GM21825 (cell line): ENCODE measurements around the gene PKP4.

ENCODE experiments used
- ATAC-seq: cut with Tn5 transposase; IDR thresholded peaks from one replicate; pipeline ENCODE4 v1.9.1; 2021; ENCODE audit warnings: mild to moderate bottlenecking, moderate library complexity; ENCODE audit not compliant: unreplicated experiment

The PKP4 gene

DNA sequence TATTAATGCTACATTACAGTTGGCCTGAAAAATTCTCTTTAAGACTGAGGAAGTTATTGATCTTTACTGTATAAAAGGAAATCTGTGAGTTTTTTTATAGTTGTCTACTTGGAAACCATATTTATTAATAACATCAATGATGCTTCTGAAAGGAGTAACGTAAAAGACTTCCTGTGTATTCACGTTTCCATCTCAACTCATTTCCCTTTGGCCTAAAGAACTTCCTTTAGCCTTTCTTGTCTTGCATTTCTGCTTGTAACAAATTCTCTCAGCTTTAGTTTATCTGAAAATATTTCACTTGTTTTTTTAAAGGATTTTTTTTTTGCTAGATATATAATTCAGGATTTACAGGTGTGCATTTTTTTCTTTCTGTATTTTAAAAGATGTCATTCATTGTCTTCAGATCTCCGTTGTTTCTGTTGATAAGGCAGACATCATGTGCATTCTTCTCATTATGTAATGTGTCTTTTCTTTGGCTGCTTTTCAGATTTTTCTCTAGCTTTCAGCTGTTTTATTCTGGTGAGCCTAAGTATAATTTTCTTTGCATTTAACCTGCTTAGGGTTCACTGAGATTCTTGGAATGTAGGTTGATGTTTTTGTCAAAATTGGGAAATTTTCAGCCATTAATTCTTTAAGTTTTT, 179.3 kb downstream of the PKP4 start:
- no peak for ATAC-seq

DNA sequence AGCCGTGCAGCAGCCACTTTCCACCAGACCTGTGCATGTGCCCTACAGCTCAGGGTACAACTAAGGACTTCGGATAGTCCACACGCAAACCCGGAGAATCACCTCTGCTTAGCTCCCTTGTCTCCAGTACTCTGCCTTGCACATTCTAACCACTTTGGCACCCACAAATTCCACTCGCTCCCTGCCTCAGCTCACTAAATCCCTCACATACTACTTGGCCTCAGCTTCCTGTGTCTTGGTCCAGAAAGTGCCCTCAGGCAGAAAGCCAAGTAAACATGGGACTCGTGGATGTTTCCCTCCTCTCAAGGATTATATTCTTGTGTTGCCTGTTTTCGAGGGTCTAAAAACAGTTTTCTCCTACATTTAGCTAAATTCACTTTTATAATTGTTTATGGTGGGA, 180.6 kb downstream of the PKP4 start:
- no peak for ATAC-seq

DNA sequence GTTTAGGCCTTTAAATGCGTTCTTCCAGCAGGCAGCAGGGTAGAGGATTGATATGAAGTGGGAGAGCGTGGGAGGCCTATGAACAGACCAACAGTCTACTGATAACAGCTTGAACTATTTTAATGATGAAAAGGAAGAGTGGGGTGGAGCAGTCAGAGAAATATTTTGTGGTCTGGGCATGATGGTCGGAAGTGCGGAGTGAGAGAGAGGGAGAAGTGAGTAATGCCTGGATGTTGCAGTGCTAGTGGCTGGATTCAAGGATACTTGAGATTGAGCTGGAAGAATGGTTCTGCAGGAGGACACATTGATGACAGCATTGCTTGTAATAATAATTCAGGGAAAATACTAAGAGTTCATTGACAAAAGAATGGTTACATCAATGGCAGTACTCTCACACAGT, 187.4 kb downstream of the PKP4 start:
- no peak for ATAC-seq

DNA sequence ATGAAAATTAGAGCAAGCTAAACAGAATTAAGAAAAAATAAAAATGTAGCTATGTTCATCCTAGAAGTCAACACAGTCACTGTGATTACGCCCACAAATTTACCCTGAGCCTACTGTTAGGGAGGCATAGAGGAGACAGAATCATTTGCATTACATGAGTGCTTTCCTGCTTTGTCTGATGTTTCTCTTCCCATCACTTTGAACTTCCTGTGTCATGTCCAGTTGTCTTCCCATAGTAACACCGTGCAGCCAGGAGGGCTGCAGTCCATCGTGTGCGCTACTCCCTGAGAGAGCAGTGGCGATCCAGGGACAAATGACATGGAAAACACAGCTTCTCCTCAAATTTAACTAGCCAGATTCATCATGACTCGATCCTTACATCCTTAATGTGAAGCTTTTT, 188.5 kb downstream of the PKP4 start:
- no peak for ATAC-seq

DNA sequence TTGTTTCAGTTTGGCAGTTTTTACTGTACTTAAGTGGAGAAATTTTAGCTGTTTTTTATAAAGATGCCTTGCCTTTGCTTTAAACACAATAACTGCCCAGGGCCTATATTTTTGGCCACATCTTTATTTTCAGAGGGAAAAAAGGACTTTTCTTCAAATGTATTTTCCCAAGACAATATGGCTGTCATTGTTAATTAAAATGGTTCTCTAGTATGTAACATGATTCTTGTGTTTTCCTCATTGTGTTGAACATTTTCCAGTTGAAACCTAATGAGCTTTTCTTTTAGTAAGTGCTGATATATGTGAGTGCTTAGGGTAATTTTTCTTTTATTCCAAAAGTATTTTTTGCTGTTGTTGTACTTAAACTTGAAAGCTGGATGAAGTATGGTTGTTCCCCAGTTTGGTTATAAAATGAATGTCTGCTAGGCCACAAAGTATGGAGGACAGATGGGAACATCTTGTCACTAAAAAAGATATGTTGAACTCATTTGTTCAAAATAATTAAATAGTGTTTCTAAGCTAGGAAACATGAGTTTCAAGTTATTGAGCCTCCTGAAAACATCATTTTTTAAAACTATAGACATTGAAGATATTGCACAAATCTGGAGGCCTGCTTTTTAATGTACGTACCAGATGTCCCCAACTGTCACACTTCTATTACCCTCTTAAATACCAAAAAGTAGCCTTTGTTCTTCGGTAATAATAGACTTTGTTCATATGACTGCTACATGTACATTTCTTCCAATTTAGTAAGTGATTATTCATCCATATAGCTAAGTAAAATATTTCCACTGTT, 190.9 kb downstream of the PKP4 start:
- ATAC-seq, result no peak

DNA sequence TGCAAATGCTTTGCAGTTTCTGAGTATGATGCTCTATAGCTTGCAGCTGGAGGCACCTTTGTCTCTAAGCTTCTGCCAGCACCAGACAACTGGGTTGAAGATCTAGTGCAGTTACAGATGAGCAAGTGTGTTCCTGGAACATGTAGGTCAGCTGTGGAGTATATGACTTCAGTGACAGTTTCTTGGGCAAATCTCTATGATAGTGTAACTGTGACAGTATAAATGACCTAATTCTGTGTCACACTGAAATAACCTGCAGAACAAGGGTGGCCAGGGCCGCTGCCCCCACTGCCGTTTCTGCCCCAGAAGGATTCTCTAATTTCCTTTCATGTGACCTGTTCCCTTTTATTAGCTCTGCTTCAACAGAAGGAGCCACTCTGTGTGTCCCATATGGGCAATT, 193.1 kb downstream of the PKP4 start:
- ATAC-seq, result no peak

DNA sequence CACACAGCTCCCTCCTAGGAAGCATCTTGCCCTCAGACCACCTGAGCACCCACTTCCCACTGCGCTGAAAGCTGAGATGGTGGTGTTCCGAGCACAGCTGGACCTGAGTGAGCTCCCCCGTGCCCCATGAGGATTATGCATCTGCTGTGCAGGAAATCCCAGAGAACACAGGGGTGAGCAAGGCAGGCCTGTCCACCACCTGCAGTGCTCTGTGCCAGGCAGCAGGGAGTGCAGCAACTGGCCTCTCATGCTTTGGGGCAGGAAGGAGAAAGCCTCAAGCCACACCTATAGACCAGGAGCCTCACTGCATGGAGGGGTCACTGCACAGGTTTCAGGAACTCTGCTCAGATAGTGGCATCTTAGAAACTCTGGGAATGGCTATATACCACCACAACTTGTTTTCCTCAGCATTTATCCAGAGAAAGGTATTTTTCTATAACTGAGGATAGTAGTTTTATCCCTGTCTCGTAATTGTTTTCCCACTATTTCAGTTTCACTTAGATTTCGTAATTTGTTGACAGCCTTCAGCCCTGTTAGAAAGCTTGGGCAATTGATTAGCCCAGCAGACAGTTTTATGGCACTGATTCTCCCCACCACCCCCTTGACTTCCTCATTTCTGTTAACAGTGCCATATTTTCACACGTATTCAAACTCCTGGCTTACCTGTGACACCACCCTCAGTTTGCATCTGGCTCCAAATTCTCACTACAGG, 194.1 kb downstream of the PKP4 start:
- no peak for ATAC-seq

DNA sequence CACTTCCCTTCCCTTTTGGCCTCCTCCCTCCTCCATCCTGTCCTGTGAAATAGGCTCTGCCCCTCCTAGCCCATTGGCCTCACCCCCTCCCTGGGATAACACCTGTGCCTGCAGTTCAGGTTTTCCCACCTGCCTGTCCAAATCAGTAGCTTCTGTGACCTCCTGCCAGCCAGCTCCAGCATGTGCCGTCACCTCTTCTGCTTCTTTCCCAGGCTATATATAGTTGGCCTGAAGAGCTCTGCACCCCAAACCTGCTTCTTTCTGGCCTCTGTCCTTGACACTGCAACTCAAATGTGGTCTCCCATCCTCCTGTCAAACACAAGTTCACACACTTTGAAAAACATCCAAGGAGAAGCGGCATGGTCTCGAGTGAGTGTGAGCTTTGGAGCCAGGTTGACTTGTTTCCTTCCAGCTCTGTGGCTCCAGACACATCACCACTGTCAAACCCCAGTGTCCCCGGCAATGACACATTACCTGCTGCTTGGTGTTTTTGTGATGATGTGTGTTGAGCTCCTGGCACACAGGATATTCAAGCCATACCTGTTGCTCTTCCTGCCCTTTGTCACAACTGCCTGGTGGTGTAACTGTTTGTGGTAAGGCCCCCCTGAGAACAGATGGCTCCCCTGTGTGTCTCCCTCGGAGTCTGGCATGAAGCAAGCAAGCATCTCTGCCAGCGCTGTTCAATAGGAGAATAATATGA, 194.8 kb downstream of the PKP4 start:
- ATAC-seq, result no peak

DNA sequence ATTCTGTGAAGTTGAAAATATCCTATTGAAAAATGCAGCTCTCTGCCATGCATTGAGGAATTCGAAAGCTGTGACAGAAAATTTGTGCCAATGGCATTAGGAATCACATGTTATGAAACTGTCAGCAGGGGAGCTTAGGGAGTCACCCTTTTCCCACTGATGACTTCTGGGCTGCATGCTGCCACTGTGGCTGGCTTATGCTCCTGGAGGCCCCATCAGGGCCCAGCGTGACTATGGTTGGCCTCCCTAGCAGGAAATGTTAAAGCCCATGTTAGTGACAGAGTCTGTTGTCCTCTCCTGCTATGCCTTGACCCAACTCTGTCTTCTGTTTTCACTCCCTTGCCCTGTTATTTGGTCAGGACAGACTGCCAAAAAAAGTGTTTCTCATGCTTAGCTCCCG, 198.9 kb downstream of the PKP4 start:
- ATAC-seq, result no peak

DNA sequence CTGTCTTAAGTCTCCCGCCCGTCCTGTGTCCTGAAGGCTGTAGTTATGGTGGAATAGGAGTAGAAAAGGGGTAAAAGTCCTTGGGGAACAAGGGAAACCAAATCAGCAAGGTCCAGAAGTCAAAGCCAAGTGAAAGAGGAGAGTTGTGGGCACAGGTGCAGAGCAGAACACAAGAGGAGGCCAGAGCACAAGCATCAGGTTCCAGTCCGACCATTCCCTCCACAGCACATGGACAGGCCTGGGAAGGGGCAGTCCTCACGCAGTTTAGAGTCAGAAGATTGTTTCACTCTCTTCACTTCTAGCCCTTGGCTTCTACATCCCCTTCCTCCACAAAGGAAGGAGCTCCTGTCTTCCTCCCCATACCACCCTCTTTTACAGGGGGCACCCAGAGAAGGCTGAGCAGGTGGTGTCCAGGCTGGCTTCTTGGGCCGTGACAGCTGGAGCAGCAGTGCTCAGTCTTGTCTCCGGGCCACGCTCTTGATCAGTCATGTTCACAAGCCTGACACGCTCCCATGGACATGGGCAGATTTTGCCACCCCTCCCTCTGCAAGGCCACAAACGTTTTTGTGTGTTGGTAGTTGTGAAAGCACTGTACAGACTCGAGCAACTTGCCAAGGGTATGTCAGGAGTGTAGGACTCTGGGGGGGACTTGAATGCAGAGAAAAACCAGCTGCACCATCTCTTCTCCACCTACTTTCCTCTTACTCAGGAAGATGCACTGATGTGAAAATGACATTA, 199.9 kb downstream of the PKP4 start:
- ATAC-seq, result no peak

DNA sequence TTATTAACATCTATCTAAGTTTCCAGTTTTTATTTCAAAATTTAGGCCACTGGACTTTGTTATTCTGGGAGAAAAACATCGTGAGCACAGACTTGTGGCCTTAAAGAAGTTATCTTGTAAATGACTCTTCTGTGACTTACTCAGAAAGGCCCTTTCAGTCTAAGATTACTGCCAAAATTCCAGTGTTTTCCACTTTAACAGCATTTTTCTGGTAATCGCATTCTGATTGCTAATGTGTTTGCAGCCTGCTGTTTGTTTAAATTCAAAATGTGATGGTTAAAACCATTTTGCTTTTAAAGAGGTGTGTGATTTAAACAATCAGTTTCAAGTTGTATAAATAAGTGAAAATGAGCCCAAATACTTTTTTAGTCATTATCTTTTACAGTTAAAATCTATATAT, 201.6 kb downstream of the PKP4 start:
- ATAC-seq, result no peak

DNA sequence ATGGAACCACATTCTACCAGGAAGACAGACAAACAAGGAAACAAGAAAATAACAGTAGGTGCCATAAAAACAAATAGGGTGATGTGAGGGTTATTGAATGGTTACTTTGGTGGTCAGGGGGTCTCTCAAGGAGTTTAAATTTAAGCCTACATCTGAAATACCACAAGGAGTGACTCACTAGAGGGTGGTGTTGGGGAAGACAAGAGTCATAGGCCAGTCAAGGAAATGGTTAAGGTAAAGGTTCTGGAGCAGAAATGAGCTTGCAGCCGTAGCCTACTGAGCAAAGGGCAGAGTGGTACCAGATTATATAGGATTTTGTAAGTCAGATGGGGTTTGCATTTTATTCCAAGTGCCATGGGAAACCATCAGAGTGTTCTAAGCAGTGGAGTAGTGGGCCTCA, 202.7 kb downstream of the PKP4 start:
- no peak for ATAC-seq

DNA sequence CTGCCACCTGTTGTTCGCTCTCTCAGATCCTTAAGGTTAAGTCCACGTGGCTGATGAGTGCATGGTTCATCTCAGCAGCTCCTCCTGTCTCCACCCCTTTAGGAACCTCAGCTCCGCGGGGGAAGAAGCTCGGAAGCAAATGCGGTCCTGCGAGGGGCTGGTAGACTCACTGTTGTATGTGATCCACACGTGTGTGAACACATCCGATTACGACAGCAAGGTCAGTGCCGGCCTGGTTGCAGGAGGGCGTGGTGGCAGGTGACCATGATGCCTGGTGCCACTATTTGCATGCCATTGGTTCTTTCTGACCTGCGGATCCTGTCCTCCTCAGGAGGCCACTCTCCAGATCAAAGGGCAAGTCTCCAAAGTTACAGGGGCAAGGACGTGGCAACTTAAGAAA, 204.5 kb downstream of the PKP4 start:
- no peak for ATAC-seq

DNA sequence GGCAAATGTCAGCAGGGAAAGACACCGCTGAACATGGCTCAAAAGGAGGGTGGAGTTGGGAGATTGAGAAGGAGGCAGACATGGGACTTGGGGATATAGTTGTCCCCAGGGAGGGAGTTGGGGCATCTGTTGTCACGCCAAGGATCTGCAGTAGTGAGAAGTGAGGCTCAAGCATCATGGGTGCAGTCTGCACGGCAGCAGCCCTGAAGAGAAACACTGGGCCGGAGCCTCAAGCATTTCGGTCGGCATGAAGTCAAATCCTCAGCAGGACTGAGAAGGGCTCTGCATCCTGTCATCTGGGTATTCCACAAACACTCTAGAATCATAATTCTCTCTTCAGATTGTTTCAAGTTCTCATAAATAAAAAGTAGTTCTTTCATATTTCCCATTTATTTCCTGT, 205.7 kb downstream of the PKP4 start:
- ATAC-seq, result no peak

DNA sequence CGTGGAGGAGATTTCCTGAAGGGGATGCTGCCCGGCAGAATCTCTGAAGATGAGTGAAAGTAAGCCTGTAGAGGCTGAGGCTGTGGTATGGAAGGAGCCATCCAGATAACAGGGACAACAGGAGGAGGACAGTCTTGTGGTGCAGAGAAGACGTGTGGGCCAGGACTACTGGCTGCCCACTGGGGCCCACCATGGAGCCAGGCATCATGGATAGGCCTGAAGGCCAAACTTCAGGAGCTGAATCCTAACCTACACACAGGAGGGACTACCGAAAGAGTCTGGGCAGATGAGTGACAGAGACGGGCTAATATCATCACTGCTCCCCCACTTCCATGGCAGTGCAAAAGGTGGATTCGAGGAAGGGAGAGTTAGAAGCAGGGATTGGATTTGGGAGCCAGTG, 207.0 kb downstream of the PKP4 start:
- no peak for ATAC-seq

DNA sequence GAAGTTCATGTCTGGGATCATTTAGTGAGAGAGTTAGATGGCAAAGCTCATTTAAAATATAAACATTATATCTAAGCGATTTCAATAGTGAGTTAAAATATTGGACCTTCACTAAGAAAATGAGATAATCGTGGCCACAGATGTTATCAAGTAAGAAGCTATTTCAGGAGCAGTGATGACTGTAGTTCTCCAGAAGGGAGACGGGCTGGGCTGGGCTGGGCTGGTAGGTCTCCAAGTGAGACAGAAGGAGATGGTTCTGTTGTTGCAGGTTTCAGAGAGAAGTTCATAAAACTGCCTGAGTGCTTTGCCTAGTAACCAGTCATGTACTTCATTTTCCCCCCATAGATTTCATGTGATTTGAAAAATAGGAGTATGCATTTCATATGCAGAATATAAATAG, 208.2 kb downstream of the PKP4 start:
- ATAC-seq, result no peak

DNA sequence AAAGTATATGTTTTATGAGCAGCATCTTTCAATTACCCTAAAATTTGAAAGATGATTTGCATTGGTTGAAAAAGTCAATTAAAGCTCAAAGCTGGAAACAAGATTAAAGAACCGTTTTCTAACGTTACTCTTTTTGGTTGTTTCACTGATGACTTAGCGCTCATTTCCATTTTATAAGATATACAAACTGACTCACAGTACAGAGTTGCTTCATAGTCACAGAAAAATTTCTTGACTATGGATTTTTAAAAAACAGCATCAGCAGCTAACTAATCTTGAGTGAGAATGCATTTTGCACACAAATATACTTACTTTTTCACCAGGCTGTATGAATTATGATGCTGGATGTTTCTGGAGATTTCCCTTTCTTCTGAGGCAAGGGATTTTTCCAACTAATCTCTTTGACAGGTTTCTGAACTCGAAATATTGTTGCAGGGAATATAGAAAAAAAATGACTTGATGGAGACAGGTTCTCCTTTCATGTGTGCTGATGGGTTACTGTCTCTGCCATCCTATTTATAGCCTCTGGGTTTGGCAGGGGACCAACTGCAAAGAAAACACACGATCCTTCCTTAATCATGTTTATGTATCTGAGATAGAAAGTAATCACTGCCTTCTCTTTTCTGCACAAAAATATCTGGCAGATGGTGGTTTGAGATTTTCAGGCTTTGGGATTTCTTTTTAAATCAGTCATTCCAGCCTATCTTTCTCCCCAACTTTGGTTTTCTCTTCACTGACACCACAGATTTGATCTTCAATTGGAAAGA, 209.0 kb downstream of the PKP4 start:
- no peak for ATAC-seq

DNA sequence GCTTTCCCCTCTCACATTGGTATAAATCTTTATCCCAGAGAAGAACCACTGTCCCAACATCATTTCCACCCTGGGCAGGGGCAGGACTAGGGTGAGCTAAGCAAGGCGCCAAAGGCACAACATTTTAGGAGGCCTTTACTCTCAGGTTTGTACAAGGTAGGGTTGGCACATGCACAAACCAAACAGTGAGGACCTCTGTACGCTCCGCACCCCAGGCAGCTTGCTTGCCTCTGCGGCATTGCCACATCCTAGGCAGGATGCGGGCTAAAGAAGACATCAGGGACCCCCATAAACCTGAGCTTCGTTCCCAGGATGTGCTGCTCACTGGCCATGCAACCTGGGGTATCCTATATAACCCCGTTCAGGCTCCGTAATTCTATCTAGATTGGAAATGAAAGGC, 210.2 kb downstream of the PKP4 start:
- ATAC-seq, result no peak

DNA sequence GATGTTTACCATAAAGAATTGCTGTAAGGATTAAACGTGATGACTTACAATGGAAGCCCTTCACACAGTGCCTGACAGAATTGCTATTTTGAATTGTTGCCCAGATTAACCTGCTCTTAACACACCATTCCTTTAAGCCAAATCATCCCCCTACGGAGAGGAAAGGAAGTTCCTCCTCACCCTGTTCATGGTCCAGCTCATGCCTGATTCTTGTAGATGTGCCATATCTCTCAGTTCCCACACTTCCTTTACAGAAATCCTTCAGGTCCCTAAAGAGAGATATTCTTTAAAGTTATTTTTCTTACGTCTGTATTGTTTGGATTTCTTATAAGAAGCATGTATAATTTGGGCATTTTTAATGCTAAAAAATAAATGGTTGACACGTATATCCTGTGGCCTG, 210.8 kb downstream of the PKP4 start:
- ATAC-seq, result no peak
